CD4-positive, alpha-beta T cell treated with Interferon alpha-2 for 1 hour (primary cell): Measurements from ENCODE around the gene SMPDL3A.
"Not testable (repeated sequence)": the region's sequence is repeated elsewhere in the genome, so short reads cannot be mapped to it uniquely, and the experiment has no call there.

Experiments used
- DNase-seq, 2 donors: peaks; one replicate each; pipeline ENCODE4 v3.0.0-alpha.2; 2020 to 2022

Gene SMPDL3A

GRCh38 chr6:122789182-122790027 lies at the start of gene SMPDL3A:
SMPDL3A (plus strand) TSS chr6:122789258; CDS start chr6:122789347, 89 bp downstream.
- DNase-seq, result peak in 1 of 2 donors; percentile 43

GRCh38 chr6:122740091-122740490 lies 49.0 kb upstream of the SMPDL3A start:
- DNase-seq, result no peak

GRCh38 chr6:122740936-122741335 lies 48.1 kb upstream of the SMPDL3A start:
- no peak for DNase-seq

- DNase-seq, result not testable (repeated sequence)
Observed at GRCh38 chr6:122744247-122744646, 44.8 kb upstream of the SMPDL3A start.

GRCh38 chr6:122744856-122745255 lies 44.2 kb upstream of the SMPDL3A start:
- DNase-seq, result not testable (repeated sequence)

- DNase-seq, result no peak
Observed at GRCh38 chr6:122746688-122747087, 42.4 kb upstream of the SMPDL3A start.

GRCh38 chr6:122747573-122747972 lies 41.5 kb upstream of the SMPDL3A start:
- DNase-seq, result peak in 1 of 2 donors; percentile 62

GRCh38 chr6:122748945-122749344 lies 40.1 kb upstream of the SMPDL3A start:
- DNase-seq, result not testable (repeated sequence)

- no peak for DNase-seq
Observed at GRCh38 chr6:122749451-122750050, 39.5 kb upstream of the SMPDL3A start.

- no peak for DNase-seq
Observed at GRCh38 chr6:122751326-122751725, 37.7 kb upstream of the SMPDL3A start.

GRCh38 chr6:122752459-122752858 lies 36.6 kb upstream of the SMPDL3A start:
- DNase-seq, result no peak

GRCh38 chr6:122753000-122753687 lies 35.9 kb upstream of the SMPDL3A start:
- no peak for DNase-seq

- DNase-seq, result no peak
Observed at GRCh38 chr6:122753688-122754056, 35.4 kb upstream of the SMPDL3A start.

- DNase-seq, result no peak
Observed at GRCh38 chr6:122754191-122754731, 34.8 kb upstream of the SMPDL3A start.

- DNase-seq, result no peak
Observed at GRCh38 chr6:122755901-122756300, 33.2 kb upstream of the SMPDL3A start.

- peak in 1 of 2 donors; percentile 40 for DNase-seq
Observed at GRCh38 chr6:122758927-122759334, 30.1 kb upstream of the SMPDL3A start.

- DNase-seq, result no peak
Observed at GRCh38 chr6:122760330-122760729, 28.7 kb upstream of the SMPDL3A start.

- DNase-seq, result no peak
Observed at GRCh38 chr6:122766256-122766655, 22.8 kb upstream of the SMPDL3A start.

GRCh38 chr6:122770835-122771601 lies 18.0 kb upstream of the SMPDL3A start:
- no peak for DNase-seq

- no peak for DNase-seq
Observed at GRCh38 chr6:122772724-122773415, 16.2 kb upstream of the SMPDL3A start.

- no peak for DNase-seq
Observed at GRCh38 chr6:122775975-122776374, 13.1 kb upstream of the SMPDL3A start.

GRCh38 chr6:122778302-122778701 lies 10.8 kb upstream of the SMPDL3A start:
- no peak for DNase-seq
